ENCODE results near the gene SELENOV.

Gene SELENOV

GRCh38 chr19:39525205-39525604, 10.3 kb downstream of the SELENOV start:
- DNase-seq: no peak

- DNase-seq: no peak
These were observed 16.9 kb downstream of the SELENOV start for GRCh38 chr19:39531834-39532232.

DNA sequence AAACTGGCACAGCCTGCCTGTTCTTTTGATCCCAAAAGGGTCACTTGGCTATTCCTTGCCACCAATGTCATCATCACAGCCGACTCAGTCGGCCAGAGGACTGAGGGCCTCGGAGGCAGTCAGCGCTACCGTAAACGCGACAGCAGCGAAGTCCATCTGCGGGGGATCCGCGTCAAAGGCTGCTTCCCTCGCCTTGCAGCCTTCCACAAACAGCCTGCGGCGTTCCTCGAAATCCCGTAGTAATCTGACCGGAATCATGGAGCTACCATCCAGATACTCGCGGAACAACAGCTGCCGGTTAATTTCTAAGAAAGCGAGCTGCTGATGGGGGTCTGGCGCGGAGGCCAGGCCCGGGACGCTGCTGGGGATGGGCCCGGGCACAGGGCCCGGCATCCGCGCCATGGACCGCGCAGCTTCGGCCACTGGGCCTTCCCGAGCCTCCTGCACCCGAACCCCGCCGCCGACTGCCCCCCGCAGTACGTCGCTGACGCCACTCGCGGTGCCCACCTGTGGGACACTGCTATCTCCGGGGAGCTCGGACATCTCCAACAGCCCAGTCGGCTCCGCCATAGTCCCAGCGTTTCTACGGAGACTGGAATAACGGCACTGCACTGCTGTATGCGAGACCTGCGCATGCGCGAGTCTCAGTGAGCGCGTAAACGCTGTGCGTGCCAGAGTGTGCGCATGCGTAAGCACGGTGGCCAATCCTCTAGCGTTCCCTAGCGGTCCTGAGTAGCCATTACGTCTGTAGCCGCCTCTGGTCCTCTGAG, 17.5 kb downstream of the SELENOV start, which contains the start of gene EID2B:
Gene EID2B (minus strand): TSS at position 620 of the 770 bp plus-strand sequence. CDS start 50 bp downstream, at position 570.
- DNase-seq: peak; percentile 93

- DNase-seq: no peak
These were observed 18.1 kb downstream of the SELENOV start for GRCh38 chr19:39533003-39533512.

DNA sequence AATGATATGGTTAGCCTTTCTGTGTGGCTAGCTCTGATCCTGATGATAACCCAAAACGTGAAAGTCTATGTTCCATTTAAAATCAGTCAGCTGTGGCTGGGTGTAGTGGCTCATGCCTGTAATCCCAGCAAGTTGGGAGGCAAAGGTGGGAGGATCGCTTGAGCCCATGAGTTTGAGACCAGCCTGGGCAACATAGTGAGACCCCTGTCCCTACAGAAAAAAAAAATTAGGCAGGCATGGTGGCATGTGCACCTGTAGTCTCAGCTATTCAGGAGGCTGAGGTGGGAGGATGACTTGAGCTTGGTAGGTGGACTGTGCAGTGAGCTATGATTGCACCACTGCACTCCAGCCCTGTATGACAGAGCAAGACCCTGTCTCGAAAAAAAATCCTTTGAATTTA, 18.9 kb downstream of the SELENOV start:
- no peak for DNase-seq

DNA sequence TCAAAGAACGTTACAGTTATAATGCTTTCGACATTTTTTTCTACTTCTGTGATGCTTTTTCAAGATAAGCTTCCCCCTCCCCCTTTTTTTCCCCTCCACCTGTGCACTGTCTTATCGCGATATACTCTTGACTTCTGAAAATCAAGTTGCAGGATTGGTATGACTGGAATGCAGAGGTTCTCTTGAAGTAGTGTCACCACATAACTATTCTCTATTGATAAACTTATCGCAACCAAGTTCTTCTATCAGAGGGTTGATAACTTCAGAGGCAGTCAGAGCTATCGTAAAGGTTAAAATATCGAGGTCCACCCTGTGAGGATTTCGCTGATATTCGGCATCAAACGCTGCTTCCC, 24.2 kb downstream of the SELENOV start:
- no peak for DNase-seq

GRCh38 chr19:39539518-39540332, 24.8 kb downstream of the SELENOV start, which contains the start of gene EID2:
TSS of gene EID2 (minus strand) at chr19:39540161. CDS start at chr19:39540079, 82 bp downstream.
- DNase-seq: peak; percentile 91

DNA sequence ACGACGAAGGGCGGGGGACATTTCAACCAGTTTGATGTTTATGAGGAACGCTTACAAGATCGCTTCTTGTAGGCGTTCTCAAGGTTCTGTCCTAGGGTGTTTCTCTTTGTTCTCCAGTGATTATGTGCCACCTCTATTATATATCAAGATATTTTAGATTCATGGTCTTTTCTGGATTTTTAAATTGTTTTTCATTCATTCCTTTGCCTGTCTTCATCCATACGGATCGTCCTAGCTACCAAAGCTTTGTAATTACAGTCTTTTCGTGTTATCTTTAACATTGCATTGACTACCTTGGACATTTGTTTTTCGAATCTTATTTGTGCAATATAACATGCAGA, 25.4 kb downstream of the SELENOV start:
- DNase-seq: no peak

DNA sequence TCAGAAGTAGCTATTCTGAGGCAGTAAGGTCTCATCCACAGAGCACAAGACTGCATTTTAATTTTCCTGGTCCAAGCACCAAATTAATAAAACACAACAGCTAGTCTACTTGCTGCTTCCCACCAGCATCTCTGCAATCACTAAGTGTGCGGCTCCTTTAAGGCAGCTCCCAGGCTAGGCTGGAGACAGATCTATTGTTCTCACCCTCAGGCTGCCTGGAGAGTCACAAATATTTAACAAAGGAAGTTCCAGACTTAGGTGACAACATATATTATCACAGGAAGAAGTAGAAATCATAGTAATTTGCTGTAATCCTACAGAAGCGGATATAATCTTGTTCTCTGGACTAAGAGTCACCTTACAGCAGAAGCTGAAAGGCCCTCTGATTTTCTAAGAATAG, 27.3 kb downstream of the SELENOV start:
- no peak for DNase-seq

- DNase-seq: no peak
These were observed 28.5 kb downstream of the SELENOV start for GRCh38 chr19:39543477-39543857.

- DNase-seq: no peak
These were observed 29.4 kb downstream of the SELENOV start for GRCh38 chr19:39544226-39544903.

- no peak for DNase-seq
These were observed 30.0 kb downstream of the SELENOV start for GRCh38 chr19:39544911-39545310.

DNA sequence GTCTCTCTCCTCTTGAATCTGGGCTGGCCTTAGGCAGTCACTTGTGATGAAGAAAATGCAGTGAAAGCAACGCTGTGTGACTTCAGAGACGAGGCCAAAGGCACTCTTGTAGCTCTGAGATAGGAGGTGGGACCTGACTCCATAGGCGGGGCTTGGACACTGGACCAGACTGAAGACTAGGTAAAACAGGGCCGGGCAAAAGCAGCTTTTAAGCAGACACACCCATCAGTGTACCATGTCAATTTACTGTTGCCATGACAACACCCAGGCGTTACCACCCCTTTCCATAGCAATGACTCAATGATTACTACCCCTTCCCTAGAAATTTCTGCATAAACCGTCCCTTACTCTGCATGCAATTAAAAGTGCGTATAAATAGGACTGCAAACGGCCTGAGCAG, 31.7 kb downstream of the SELENOV start:
- DNase-seq: no peak

DNA sequence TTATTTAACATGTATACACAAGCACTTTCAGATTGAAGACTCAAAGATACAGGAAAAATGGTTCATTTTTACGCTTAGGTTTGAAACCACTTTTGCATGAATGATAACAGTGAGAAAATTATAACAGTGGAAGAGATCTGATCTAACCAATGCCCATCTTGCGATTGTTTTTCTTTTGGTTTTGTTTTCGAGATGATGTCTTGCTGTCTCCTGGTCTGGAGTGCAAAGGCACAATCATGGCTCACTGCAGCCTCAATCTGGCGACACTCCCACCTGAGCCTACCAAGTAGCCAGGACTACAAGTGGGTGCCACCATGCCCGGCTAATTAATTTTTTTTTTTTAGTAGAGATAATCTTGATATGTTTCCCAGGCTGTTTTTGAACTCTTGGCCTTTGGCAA, 35.3 kb downstream of the SELENOV start:
- no peak for DNase-seq

- no peak for DNase-seq
These were observed 38.2 kb downstream of the SELENOV start for GRCh38 chr19:39553082-39553652.

- no peak for DNase-seq
These were observed 39.9 kb downstream of the SELENOV start for GRCh38 chr19:39554701-39555311.

GRCh38 chr19:39555883-39556282, 40.9 kb downstream of the SELENOV start:
- DNase-seq: no peak

DNA sequence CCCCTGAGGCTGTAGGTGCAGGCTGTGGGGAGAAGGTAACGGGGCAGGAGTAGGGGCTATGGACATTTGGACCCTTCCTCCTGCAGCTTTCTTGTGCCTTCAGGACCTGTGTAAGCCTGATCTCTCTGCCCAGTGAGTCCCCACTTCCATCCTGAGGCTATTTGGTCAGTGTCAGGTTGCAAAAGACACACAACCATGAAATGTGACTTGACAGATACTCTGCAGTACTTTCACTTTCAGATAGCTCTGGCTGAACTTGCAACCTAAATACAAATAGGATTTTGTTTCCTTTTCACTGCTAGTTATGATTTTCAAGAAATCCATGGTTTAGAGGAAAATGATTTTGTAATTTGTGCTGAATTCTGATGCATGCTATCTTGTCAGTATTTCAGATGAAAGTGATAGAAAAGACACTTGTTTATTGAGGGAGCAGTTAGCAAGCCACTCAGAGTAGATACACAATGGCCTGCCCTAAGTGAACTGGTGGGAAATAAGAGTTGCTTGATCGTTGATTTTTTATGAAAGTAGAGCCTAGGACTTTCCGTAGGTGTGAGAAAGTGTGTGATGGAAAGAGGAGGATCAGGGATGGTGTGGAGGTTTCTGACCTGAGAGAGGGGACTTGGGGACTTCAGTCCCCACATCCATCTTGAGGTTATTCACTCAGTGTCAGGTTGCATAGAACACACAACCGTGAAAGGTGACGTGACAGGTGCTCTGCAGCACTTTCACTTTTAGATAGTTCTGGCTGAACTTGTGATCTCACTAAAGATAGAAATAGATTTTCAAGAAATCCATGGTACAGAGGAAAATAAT, 43.1 kb downstream of the SELENOV start:
- no peak for DNase-seq

DNA sequence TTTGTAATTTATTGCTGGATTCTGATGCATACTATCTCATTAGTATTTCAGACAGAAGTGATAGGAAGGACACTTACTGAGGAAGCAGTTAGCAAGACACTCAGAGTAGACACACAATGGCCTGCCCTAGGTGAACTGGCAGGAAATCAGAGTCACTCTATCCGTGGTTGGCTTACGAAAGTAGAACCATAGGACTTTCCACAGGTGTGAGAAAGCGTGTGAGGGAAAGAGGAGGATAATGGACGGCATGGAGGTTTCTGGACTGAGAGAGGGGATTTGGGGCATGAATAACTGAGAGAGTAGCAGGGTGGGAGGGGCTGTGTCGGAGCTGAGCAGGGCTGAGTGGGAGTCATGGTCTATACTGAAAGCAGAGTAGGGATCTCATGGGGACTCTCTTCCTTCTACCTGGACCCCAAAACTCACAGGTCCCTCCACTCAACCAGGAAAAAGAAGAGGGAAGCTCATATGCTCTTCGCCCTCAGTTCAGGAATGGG, 43.7 kb downstream of the SELENOV start:
- no peak for DNase-seq

DNA sequence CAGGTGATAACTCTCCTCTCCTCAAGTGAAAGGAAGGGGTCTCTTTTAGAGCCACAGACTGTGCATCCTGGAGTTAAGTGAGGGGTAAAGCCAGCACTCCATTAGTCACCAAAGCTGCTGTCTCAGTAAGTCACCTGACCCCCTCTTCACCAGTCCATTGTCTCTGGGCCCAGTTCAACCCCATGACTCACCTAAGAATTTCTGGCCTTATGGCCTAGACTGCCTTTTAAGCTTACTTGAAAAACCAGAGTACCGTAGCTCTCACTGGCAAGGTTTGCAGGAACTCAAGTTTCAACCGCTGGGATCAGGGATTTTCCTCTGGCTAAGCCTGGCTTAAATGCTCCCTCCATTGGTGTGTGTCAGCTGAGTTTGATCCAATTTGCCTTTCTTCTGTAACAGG, 48.5 kb downstream of the SELENOV start:
- DNase-seq: no peak

- DNase-seq: no peak
These were observed 51.1 kb downstream of the SELENOV start for GRCh38 chr19:39566064-39566463.

DNA sequence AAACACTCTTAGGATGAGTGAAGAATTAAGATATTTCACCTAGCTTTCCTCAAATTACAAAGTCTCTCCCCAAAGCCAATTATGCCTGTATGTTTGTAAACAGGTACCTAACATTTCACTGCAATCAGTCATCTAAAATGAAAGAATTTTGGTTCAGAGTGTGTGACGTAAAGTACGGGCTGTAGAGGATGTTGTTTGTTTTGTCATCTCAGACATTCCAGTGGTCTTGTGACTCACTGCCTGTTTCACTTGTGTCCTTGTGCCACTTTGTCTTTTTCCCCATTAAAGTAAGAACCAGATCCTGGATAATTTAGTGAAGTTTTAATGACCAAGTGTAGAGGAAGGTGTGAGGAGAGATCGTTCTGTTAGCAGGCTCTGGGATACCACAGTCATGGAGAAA, 53.7 kb downstream of the SELENOV start:
- DNase-seq: no peak

Measured in activated T-cell treated with anti-CD3 and anti-CD28 coated beads, Interleukin-2, amount 50 U/mL, for 1 hour (primary cell).